GM21825 (cell line): Measurements from ENCODE around the gene CDV3.

ENCODE experiments used
- ATAC-seq: cut with Tn5 transposase; IDR thresholded peaks from one replicate; pipeline ENCODE4 v1.9.1; 2021; ENCODE audit warnings: mild to moderate bottlenecking, moderate library complexity; ENCODE audit not compliant: unreplicated experiment

Gene CDV3

DNA sequence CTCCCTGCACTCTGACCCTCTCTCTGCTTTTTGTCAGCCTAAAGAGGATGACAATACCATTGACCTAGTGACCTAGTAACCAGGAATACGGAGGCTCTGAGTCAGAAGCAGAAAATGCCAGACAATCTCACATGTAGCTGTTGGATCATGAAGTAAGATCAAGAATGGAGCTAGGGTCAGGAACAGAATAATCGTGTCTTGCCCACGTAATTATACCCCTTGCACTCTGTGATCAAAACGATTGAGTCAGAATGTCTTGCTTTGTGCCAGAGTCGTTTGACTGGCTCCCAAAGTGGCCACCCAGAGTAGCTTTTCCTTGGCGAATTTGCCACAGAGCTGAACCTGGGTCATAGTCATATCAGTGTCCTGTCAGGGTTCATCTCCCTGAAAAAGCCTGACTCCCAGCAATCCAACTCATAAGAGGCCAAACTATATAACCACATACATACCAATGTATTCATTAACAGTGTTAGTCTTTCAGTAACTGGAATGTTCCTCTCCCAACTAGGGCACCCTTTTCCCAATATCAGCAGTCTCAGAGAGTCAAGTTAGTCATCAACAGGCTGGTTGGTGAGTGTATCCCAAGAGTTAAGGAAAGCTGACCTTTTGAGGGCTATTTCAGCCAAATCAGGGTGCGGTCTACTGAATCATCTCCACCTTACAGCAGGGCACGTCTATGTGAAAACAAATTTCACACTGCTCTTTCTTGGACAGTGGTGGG is 5.0 kb upstream of the CDV3 start:
- no peak for ATAC-seq

DNA sequence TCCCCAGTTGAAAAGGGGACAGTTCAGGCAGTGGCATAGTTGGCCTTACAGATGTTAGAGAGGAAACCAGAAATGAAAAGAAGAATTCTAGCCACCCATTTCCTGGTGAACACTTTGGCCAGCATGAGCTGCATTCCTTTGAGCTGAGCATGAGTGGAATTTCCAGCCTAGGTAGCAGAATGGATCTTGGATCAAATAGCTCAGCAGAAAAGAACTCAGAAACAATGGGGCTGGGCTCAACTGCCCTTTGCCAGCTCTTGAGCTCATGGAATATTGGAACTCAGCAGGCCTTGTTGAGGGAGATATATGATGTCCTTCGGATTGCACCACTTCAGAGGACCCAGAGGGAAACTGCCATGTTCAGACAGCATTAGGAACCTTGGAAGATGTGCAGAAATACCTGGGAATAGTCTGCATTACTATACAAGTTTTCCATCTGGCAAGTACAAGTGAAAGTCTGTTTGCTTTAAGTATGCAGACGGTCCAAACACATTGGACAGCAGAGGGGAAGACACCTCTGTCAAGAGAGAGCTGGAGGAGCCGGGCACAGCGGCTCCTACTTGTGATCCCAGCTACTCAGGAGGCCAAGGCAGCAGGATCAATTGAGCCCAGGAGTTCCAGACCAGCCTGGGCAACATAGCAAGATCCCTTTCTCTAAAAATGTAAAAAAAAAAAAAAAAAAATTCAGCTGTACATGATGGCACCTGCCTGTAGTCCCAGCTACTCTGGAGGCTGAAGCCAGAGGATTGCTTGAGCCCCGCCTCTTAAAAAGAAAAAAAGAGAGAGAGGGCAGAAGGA is 3.1 kb upstream of the CDV3 start:
- no peak for ATAC-seq

DNA sequence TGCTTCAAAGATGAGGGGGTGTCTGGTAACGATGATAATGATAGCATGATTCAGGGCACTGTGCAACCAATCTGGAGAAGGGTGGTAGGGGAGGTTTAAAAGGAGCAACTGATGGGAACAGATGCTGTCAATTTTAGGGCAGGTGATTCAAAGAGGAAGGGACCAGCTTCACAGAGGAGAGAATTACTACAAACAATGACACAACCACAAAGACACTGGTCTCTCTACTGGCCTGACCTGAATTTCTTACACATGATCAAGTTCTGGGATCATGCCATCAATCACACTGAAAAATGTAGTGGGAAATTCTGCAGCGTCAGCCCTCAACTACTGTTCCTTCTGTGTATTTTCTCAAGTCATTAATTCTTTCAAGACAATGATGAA is 2.6 kb upstream of the CDV3 start:
- ATAC-seq = no peak

DNA sequence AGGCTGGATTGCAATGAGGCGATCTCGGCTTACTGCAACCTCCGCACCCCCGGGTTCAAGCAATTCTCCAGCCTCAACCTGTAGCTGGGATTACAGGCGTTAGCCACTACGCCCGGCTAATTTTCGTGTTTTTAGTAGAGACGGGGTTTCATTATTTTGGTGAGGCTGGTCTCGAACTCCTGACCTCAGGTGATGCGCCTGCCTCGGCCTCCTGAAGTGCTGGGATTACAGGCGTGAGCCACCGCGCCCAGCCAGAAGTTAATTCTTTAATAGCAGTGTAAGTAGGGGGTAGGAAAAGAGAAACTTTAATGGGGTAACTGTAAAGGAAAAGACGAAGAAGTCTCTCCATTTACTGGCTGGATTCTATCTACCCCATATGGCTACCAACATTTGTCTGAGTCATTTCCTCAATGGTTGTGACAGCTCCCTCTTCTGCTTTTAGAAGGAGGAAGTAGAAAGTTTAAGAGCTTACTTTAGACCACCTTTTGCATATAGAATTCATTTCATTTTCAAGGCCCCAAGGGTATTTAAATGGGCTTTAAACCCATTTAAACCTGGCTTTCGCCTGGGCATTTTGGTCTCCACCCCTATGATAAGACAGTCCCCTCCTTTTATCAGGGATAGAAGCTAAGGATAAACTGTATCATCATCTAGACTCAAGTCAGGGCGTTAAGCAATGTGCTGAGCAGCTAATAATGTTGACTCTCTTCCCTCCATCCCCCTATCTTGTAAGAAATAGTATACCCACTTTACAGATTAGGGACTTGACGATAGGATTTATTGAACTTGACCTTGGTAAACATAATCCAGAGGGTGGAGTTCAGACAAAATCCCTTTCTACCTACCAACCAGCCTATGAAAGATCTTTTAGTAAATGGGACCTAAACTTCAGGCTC is 1.1 kb upstream of the CDV3 start:
- ATAC-seq = peak; percentile 20

DNA sequence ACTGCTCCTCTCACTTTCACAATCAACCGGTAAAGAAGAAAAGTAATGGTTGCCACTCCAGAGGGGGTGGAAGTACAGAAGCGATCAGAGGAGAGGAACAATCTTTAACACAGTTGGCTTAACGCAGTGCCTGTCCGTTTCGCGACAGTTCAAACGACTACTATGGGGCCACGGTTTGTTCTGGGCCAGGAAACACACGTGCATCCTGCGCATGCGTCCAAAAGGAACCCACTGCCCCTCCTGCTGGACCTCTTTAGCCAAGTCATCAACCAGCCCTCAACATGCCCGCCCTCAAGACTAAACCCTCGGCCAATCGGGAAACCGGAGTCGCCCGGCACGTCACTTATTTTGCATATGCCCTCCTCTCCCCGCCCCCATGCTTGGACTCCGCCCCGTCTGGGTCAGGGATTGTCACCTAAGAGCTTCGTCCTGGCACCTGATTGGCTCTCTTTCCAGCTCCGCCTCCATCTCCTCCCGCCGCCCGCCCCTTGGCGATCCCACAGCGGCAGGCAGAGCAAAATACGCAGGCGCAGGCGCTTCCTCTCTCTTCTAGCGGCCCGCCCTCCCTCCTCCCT is 345 bp upstream of the CDV3 start:
- peak; percentile 68 for ATAC-seq

DNA sequence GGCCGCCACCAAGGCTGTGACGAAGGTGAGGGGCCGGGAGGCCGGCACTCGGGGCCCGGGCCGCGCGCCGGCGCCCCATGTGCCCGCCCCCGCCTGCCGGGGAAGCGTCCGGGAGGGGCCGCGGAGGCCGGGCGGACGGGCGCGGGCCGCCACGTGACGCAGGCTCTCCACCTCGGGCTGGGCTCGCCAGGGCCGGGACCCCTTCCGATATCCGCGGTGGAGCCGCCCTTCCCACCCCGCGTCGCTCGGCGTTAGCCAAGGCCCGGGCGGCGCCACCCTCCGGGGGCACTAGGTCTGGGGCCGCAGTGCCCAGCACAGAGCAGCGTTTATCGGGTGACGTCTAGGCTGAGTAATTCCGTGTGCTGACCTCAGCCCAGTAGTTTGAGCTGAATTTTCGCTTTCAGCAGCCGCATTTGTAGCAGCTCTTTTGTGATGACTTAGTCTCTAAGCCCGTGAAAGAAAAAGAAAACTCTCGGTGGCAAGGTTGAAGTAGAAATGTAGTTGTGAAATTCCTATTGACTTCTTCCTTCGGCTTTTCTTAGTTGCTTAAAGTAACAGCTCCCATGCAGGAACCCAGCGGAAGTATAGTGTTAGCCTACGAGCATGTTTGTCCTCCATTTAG is 885 bp downstream of the CDV3 start:
- ATAC-seq = peak; percentile 31

DNA sequence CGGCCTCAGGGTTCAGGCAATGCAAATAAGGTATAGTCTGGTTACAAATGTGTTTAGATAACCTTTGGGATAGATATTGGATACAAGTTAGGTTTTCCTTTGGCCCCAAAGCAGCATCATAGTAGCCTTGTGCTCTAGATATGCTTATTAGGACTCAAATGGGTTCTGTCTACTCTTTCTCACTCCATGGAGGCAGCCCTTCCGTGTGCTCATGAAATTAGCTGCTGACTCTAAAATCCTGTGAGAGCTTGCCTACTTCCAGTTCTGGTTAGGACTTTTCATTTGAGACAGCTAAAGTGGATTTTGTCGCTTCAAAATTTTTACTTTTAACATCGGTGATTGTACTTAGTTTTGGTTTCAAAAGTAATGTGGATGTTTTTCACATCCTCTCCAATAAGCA is 1.6 kb downstream of the CDV3 start:
- ATAC-seq = no peak

DNA sequence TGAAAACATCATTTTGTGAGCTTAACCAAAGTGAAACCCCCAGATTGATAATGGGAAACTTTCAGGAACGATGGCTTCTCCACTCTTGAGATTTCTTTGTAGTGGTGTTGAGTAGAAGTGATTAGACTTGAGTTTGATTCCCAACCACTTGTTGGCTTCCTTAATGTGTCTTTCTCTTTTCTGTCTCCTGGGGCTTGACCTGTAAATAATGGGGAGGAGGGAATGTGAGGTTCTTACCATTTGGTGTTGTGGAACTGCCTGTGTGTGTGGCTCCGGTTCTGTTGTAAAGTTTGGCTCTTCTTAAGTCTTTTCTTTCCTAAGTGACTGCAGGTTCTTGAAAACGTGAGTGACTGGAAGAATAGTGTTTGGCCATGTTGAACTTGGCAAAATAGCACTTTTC is 2.7 kb downstream of the CDV3 start:
- ATAC-seq = no peak

DNA sequence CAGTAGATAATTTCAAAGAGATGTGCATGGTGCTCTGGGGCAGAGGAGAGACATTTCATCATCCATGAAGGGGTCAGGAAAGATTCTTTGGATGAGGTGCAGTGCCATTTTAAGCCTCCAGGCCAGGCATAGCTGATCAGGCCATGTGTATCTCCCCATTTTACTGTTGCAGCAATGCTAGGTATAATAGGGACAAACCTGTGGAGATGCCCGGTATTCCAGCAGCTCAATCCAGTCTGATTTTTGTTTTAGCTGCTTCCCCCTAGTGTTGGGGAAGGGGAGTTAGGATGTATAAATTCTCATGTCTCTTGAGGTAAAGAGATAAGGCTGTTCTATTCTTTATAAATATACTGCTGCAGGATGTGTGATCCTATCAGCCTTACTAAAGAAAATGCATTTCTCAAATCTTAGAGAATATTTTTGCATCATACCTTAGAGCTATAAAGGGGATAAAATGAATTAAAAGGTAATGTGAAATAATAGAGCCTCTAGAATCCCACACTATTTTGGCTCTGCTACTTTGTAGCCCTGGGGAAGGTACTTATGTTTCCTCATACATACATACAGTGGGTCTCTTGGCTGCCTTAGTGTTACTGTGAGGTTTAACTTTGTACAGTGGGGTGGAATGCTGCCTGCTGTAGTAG is 5.2 kb downstream of the CDV3 start:
- ATAC-seq = no peak

DNA sequence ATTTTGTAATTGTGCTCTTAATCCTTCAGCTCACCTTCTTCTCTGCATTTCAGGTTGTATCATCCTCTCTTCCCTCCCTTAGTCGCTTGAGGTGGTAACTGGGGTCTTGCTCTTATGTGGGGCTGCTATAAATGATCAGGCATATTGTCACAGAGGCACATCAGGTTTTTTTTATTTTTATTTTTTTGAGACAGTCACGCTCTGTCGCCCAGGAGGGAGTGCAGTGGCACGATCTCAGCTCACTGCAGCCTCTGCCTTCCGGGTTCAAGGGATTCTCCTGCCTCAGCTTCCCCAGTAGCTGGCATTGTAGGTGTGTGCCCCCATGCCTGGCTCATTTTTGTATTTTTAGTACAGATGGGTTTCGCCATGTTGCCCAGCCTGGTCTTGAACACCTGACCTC is 9.9 kb downstream of the CDV3 start:
- ATAC-seq = no peak

DNA sequence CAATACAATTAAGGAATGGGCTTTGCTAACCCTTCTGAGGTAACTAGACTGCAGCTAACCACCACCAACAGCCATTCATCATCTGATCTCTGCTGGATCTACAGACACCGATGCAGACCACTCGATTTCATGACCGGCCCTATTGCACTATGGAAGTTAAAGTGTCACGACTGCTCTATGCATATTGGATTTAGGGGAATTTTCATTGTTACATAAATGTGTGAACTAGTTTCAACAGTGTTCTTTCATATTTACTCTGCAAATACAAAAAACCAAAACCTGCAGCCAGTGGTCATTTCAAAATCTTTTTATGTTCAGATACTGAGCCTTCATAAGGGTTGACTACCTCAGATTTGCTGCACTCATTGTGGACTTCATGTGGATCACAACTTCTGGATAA is 14.5 kb downstream of the CDV3 start:
- no peak for ATAC-seq

DNA sequence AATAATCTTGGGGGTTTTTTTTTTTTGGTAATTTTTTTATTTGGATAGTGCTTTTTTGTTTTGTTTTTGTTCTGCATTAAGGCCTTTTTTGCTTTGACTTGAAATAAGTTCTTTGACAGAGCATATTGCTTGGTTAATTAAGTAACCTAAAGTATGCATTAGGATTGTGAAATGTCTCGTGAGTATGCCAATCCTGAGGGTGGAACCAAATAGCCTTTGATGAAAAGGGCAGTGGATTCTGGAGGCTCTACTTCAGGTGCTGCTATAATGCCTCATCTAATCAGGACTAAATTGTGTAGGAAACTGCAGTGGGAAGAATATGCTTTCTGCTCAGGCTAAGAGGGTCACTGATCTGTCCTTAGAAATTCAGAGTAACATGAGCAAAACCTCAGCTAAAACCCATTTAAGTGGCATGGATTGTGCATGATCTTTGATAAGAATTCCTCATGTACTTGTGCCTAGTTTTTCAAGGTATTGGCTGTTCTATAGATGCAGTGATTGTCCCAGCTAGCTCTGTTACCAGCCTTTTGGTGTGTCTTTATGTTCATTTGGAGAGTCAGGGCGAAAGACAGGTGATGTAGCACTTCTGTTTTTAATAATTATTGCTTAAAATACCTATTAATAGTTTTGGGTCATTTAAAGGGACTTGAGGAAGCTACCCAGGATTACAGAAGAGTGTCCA is 15.4 kb downstream of the CDV3 start:
- ATAC-seq = no peak

DNA sequence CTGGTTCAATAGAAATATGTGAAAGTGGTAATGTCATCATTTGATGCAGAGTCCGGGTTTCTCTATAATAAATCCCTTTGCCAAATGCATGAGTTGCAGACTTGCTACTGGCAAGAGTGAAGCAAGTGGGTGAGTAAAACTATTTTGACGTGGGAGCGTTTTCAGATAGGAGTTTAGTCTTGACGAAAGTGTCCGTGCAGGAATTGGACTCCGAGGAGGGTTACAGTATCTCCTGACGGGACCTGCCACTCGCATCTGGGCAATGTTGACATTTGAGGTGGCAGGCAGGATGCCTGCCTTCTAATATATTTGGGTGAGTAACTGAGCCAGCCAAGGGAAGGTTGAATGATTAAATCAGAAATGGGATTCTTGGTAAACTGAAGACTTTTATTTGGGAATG is 16.0 kb downstream of the CDV3 start:
- ATAC-seq = no peak

DNA sequence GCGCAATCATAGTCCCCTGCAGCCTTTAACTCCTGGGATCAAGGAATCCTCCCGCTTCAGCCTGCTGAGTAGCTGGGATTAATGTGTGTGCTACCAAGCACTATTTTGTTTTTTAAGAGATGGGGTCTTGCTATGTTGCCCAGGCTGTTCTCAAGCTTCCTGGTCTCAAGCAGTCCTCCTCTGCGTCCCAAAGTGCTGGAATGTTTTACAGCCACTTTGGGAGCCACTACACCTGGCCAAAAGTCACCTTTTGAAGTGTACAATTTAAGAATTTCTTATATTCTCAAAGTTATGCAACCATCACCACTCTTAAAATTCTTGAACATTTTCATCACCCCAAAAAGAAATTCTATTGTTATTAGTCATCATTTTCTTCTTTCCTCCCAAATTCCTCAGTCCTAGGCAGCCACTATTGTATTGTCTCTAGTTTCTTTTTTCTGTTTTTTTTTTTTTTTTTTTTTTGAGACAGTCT is 17.8 kb downstream of the CDV3 start:
- no peak for ATAC-seq

DNA sequence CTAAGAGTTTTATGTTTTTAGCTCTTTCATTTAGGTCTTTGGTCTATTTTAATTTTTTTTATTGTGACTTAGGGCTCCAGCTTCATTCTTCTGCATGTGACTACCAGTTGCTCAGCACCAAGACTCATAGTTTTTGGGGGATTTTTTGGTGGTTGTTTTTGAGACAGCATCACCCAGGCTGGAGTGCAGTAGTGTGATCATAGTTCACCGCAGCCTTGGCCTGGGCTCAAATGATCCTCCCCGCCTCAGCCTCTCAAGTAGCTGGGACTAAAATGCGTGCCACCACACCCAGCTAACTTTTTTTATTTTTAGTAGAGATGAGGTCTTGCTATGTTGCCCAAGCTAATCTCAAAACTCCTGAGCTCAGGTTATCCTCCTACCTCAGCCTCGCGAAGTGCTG is 19.4 kb downstream of the CDV3 start:
- no peak for ATAC-seq

DNA sequence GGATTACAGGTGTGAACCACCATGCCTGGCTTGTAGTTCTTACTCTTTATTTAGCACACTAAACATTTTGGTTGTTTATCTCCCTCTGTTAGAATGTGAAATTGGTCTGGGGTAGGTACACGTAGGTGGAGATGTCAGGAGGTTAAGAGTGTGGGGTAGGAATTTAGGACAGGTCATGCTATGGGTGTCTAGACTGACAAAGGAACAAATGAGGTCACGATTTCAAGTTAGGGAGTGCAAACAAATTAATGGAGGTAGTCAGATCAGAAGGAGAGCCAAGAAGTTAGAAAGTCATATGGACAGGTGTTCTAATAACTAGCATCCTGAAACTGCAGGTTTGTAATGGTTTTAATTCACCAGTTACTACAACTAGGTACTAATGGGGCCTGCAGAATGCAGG is 19.8 kb downstream of the CDV3 start:
- ATAC-seq = no peak

DNA sequence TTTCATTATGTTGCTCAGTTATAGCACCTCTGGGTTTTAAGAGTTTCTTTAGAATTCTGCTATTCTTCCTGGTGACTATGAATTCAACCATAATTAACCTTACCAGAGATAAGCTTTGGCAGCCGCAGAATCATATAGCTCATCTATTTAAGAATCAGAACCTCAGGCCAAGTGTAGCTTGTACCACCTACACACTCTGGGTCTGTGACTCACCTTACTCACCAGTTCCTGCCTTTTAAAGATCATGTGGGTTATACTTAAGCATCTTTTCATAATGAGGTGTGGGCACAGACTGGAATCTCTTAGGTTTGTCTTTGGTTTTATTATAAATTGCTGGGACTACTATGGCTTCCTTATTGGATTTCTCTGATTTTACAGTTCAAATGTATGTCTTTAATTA is 21.9 kb downstream of the CDV3 start:
- no peak for ATAC-seq

DNA sequence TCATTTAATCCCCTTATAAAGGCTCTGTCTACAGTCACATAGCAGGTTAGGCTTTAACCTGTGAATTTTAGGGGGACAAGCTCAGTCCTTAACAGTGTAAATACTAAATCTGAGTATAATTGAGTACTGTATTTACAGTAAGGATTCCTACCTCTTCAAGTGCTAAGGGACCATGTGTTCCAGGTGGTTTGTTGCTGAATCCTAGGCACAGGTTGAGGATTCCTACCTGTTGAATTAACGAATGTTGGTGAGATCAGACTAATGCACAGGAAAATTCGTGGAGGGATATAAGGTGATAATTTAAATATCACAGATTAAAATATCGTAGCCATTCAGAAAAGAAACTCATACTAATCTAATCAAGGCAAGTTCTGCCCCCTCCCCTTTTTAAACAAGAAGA is 24.9 kb downstream of the CDV3 start:
- ATAC-seq = no peak

DNA sequence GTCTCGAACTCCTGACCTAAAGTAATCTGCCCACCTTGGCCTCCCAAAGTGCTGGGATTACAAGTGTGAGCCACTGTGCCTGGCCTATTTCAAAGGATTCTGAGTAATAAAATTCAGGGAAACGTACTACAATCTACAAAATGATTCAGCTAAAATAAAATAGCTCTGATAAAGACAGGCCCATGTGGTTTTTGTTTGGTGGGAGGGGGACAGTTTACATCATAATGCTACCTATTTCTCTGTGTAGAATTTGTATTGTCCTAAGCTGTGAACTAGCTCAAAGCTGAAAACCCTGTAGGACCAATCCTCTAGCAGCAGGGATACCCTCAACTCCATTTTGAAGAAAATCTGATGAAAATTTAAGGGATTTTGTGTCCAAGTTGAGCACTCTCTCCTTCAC is 25.8 kb downstream of the CDV3 start:
- no peak for ATAC-seq
